Activated CD8-positive, alpha-beta memory T cell treated with anti-CD3 and anti-CD28 coated beads for 4 hours (primary cell): ENCODE results near the gene SOD2.
"Not testable (repeated sequence)": the region's sequence is repeated elsewhere in the genome, so short reads cannot be mapped to it uniquely, and the experiment has no call there.

ENCODE experiments used
- DNase-seq, 2 donors: peaks; one replicate each; pipeline ENCODE4 v3.0.0-alpha.2; 2020; ENCODE audit warnings: low read depth in 2 of 2

SOD2 gene

DNA sequence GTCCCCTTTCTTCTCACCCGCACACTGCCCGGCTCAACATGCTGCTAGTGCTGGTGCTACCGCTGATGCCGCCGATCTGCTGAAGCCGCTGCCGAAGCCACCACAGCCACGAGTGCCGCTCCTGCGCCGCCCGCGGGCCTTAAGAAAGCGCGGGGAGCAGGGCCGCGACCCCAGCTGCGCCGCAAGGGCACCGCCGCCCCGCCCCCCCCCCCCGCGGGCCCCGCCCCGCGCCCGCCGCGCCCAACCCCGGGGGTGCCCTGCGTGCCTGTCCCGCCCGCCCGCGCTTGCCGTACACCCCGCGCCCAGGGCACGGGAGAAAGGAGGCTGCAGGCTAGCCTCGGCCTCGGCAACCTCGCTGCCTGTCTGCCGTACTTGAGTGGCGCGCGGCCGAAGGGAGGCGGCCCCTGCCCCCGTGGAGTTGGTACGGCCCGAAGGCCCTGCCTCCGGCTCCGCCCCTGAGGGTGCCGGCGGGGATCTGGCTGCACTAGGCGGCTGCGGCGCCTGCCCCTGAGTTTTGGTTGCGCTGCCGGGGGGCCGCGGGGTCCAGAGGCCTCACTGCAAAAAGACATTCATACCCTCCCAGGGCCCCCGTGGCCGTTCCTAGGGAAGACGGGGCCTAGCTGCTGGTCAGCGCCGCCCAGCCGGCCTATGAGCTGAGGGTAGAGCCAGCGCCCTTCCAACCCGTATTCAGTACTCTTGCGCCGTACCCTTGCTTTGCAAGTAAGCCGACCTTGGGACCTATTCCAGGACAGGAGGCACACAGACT lies at the start of gene SOD2:
Gene SOD2, minus strand, starts transcription at position 114 of the 766 bp plus-strand sequence. Its CDS starts 74 bp downstream, at position 40.
- DNase-seq: peak; percentile 61 to 62

GRCh38 chr6:159742165-159742564 lies 49.1 kb upstream of the SOD2 start:
- no peak for DNase-seq

DNA sequence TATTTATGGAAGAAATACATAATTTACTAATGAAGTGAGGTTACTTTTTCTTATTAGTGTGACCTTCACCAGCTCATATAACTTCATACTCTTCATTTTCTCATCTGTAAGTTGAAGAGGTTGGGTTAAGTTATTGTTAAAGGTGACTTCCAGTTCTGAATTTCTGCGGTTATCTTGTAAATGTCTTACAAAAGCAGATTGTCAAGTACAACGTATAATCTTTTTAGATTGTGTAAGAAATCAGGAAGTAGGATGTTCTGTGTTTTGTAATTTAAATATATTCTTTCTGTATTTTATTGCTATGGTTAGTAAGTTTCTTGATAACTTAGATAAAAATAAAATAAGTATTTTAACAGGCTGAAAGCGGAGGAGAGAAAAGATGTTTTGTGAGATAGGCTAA lies 46.3 kb upstream of the SOD2 start:
- DNase-seq: no peak

- no peak for DNase-seq
These were observed 43.9 kb upstream of the SOD2 start for GRCh38 chr6:159736908-159737307.

DNA sequence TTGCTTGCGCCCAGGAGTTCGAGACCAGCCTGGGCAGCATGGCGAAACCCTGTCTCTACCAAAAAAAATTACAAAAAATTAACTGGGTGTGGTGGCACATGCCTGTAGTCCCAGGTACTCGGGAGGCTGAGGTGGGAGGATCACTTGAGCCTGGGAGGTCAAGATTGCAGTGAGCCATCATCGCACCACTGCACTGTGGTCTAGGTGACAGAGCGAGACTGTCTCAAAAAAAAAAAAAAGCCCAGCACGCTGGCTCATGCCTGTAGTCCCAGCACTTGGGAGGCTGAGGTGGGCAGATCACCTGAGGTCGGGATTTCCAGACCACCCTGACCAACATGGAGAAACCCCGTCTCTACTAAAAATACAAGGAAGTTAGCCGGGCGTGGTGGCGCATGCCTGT lies 40.4 kb upstream of the SOD2 start:
- DNase-seq: not testable (repeated sequence)

DNA sequence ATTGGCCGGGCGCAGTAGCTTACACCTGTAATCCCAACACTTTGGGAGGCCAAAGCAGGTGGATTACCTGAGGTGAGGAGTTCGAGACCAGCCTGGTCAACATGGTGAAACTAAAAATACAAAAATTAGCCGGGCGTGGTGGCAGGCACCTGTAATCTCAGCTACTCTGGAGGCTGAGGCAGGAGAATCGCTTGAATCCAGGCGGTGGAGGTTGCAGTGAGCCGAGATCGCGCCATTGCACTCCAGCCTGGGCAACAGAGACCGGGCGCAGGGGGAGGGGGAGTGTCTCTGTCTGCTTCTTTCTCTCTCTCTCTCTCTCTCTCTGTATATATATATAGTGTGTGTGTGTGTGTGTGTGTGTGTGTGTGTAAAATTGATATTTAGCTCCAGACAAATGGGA lies 39.5 kb upstream of the SOD2 start:
- DNase-seq: not testable (repeated sequence)

GRCh38 chr6:159730332-159730676 lies 37.3 kb upstream of the SOD2 start:
- DNase-seq: no peak

DNA sequence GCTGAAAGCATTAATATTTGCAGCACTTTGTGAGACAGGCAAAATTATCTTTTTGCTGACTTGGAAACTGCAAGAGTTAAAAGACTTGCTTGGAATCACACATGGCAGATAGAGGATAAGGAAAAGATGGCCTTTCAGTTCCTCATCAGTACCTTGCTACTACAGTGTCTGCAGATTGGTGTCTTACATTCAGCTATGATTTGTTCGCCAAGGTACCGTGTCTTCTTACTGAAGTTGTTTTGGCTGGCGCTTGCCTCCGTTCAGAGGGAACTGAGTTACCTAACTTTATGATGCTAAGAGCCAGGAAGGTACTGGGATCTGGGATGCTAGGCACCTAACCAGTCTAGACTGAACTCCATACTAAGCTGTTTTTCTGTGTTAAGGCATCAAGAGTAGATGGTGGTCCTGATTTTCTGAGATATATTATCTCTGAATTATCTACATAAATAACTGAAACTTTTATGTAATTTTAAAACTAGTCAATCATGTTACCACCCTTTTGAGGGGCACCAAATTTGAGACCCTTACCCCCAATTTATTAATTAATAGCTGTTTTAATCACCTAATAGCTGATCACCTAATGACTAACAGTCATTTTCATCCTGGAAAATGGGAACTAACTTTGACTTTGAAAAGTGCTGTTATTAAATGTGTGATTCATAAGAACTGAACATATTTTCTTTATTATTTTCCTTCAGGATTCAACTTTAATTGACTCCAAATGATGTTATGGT lies 36.7 kb upstream of the SOD2 start:
- no peak for DNase-seq

GRCh38 chr6:159728531-159728964 lies 35.5 kb upstream of the SOD2 start:
- DNase-seq: no peak

- no peak for DNase-seq
These were observed 34.8 kb upstream of the SOD2 start for GRCh38 chr6:159727717-159728445.

DNA sequence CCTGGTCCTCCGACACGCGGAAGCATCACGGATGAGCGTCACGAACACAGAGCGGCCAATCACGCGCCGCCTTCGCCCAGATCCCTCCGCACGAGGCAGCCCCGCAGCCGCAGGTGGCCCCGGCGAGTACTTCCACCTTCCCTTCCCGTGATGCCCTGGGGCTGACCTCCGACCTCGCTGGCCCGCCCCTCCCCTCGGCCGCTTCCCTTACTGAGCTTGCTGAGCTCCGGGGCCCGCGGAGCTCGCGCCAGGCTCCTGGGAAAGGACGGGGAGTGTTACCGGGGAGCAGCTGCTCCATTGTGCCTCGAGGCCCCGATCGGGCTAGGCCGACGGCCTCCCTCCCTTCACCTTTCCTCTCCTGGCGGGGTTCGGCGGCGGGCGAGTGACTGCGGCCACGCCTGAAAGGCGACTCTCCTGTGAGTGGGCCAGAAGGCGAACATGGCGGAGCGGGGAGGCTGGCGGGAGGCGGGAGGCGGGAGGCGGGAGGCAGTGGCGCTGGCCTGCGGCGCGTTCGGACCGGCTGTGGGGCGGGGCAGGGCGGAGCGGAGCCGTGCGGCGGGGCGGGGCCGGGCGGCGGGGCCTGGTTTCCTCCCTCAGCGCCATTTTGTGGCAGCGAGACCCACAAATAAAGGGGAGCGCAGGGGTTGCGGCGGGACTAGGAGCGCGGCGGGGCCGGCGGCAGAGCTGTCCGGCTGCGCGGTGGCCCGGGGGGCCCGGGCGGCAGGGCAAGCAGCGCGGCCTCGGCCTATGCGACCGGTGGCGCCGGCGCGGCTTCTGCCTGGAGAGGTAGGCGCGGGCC lies 34.1 kb upstream of the SOD2 start, which contains the start of gene WTAP:
Gene WTAP, plus strand, starts transcription at position 589 of the 799 bp plus-strand sequence. CDS start 8,760 bp downstream, outside the sequence.
- peak; percentile 92 to 97 for DNase-seq

GRCh38 chr6:159726255-159726917 lies 33.3 kb upstream of the SOD2 start:
- DNase-seq: peak in 1 of 2 donors; percentile 6

DNA sequence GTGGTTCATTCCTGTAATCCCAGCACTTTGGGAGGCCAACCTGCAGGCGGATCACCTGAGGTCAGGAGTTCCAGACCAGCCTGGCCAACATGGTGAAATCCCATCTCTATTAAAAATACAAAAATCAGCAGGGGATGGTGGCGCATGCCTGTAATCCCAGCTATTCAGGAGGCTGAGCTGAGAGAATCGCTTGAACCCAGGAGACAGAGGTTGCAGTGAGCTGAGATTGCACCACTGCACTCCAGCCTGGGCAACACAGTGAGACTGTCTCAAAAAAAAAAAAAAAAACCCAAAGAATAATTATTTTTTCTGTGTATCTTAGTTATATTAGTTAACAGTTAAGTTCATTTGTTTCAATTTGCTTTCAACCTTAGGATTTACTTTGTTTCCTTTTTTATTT lies 32.2 kb upstream of the SOD2 start:
- not testable (repeated sequence) for DNase-seq

GRCh38 chr6:159724778-159725177 lies 31.7 kb upstream of the SOD2 start:
- no peak for DNase-seq

GRCh38 chr6:159723259-159723658 lies 30.2 kb upstream of the SOD2 start:
- DNase-seq: no peak

- no peak for DNase-seq
These were observed 29.6 kb upstream of the SOD2 start for GRCh38 chr6:159722655-159723054.

DNA sequence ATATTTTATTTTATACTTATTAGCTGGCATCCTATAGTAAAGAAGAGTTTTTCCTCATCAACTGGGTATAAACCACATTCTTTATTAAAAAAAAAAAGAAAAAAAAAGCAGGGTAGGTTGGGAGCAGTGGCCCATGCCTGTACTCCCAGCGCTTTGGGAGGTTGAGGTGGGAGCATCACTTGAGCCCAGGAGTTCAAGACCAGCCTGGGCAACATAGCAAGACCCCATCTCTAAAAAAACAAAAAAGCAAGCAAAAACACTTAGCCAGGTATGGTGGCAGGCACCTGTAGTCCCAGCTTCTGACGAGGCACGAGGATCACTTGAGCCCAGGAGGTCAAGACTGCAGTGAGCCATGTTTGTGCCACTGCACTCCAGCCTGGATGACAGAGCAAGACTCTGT lies 28.9 kb upstream of the SOD2 start:
- not testable (repeated sequence) for DNase-seq

DNA sequence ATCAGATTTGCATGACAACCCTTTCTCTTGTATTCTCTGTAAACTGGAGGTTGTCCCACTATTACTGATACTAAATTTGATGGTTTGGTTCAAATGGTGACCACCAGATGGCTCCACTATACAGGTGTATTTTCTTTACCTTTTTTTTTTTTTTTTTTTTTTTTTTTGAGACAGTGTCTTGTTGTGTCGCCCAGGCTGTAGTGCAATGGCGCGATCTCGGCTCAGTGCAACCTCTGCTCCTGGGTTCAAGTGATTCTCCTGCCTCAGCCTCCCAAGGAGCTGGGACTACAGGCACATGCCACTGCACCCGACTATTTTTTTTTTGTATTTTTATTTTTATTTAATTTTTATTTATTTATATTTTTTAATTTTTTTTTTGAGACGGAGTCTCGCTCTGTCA lies 27.7 kb upstream of the SOD2 start:
- peak in 1 of 2 donors; percentile 19 for DNase-seq

- no peak for DNase-seq
These were observed 26.2 kb upstream of the SOD2 start for GRCh38 chr6:159719287-159719686.

DNA sequence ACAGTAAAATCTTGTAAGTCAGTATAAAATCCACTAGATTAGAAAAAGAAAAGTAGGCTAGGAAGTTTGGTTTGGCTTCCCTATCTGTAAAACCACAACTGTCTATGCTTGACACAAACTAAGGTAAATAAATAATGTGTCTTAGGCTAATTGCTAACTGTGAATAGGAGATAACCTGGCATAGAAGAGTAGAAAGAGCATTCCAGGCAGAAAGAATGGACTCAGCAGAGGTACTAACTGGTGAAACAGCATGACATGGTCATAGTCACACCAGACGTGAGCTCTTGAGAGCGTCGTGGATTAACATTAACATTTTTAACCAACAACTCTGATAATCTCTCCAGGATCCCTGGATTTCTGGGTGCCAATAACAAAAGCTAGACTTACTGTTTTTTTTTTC lies 25.6 kb upstream of the SOD2 start:
- DNase-seq: no peak
